HG03565 (cell line): ENCODE data around the gene ANKRD31.

Experiments used
- ATAC-seq: cut with Tn5 transposase; IDR thresholded peaks from one replicate; pipeline ENCODE4 v1.9.1; 2021; ENCODE audit warnings: mild to moderate bottlenecking, moderate library complexity; ENCODE audit not compliant: unreplicated experiment

ANKRD31 gene

GRCh38 chr5:75062925-75063531, 173.7 kb downstream of the ANKRD31 start:
- no peak for ATAC-seq

GRCh38 chr5:75059912-75060545, 176.6 kb downstream of the ANKRD31 start:
- no peak for ATAC-seq

- ATAC-seq, result no peak
Observed at GRCh38 chr5:75058986-75059535, 177.6 kb downstream of the ANKRD31 start.

- no peak for ATAC-seq
Observed at GRCh38 chr5:75057561-75057960, 179.1 kb downstream of the ANKRD31 start.

GRCh38 chr5:75055727-75056144, 180.9 kb downstream of the ANKRD31 start:
- ATAC-seq, result no peak

GRCh38 chr5:75054134-75054930, 182.3 kb downstream of the ANKRD31 start:
- ATAC-seq, result no peak

- ATAC-seq, result no peak
Observed at GRCh38 chr5:75053304-75054133, 183.2 kb downstream of the ANKRD31 start.

GRCh38 chr5:75053054-75053303, 183.7 kb downstream of the ANKRD31 start:
- ATAC-seq, result no peak

- ATAC-seq, result no peak
Observed at GRCh38 chr5:75052192-75053053, 184.3 kb downstream of the ANKRD31 start, which contains the start of gene GCNT4. TSS of gene GCNT4 (minus strand) at chr5:75052558. CDS start at chr5:75030037, 22,521 bp downstream.

GRCh38 chr5:75051217-75051751, 185.4 kb downstream of the ANKRD31 start:
- ATAC-seq, result no peak

- no peak for ATAC-seq
Observed at GRCh38 chr5:75050415-75050814, 186.3 kb downstream of the ANKRD31 start.

GRCh38 chr5:75049456-75050351, 187.0 kb downstream of the ANKRD31 start:
- ATAC-seq, result no peak

- ATAC-seq, result peak; percentile 56
Observed at GRCh38 chr5:75048457-75048953, 188.2 kb downstream of the ANKRD31 start.

GRCh38 chr5:75047356-75047755, 189.3 kb downstream of the ANKRD31 start:
- no peak for ATAC-seq

- ATAC-seq, result no peak
Observed at GRCh38 chr5:75046366-75047142, 190.1 kb downstream of the ANKRD31 start.

GRCh38 chr5:75045071-75045470, 191.6 kb downstream of the ANKRD31 start:
- ATAC-seq, result no peak

- ATAC-seq, result no peak
Observed at GRCh38 chr5:75044406-75044805, 192.3 kb downstream of the ANKRD31 start.
